Ishikawa (cell line): ENCODE results near the gene AGPAT4.

ENCODE experiments used
- CEBPB ChIP-seq: IDR thresholded peaks from 2 replicates; pipeline ENCODE4 v1.6.1; 2012
- CREB1 ChIP-seq: IDR thresholded peaks from 2 replicates; pipeline ENCODE4 v1.6.1; 2012; ENCODE audit warnings: low read depth
- EGR1 ChIP-seq: IDR thresholded peaks from 2 replicates; pipeline ENCODE4 v1.6.1; 2012
- EP300 ChIP-seq: IDR thresholded peaks from 2 replicates; pipeline ENCODE4 v1.6.1; 2012; ENCODE audit warnings: borderline replicate concordance
- FOXM1 ChIP-seq: IDR thresholded peaks from 2 replicates; pipeline ENCODE4 v1.6.1; 2012; ENCODE audit warnings: low read depth, borderline replicate concordance
- NFIC ChIP-seq: IDR thresholded peaks from 2 replicates; pipeline ENCODE4 v1.6.1; 2012
- RAD21 ChIP-seq: IDR thresholded peaks from 2 replicates; pipeline ENCODE4 v1.6.1; 2012; ENCODE audit warnings: low read depth
- TAF1 ChIP-seq: IDR thresholded peaks from 2 replicates; pipeline ENCODE4 v1.6.1; 2012; ENCODE audit warnings: low read depth, mild to moderate bottlenecking
- TCF12 ChIP-seq: IDR thresholded peaks from 2 replicates; pipeline ENCODE4 v1.6.1; 2012; ENCODE audit warnings: low read depth
- TEAD4 ChIP-seq: IDR thresholded peaks from 2 replicates; pipeline ENCODE4 v1.6.1; 2012
- YY1 ChIP-seq: IDR thresholded peaks from 2 replicates; pipeline ENCODE4 v1.6.1; 2012; ENCODE audit warnings: low read depth
- ZBTB7A ChIP-seq: IDR thresholded peaks from 2 replicates; pipeline ENCODE4 v1.6.1; 2012; ENCODE audit warnings: low read depth
- TF ChIP-seq, protein P1 (sequence below): IDR thresholded peaks from 2 replicates; pipeline ENCODE4 v1.6.1; 2012
- TF ChIP-seq, protein P2 (sequence below): IDR thresholded peaks from 2 replicates; pipeline ENCODE4 v1.6.1; 2012; ENCODE audit warnings: low read depth, mild to moderate bottlenecking
- TF ChIP-seq, protein P3 (sequence below): IDR thresholded peaks from 2 replicates; pipeline ENCODE4 v1.6.1; 2012

The AGPAT4 gene

DNA sequence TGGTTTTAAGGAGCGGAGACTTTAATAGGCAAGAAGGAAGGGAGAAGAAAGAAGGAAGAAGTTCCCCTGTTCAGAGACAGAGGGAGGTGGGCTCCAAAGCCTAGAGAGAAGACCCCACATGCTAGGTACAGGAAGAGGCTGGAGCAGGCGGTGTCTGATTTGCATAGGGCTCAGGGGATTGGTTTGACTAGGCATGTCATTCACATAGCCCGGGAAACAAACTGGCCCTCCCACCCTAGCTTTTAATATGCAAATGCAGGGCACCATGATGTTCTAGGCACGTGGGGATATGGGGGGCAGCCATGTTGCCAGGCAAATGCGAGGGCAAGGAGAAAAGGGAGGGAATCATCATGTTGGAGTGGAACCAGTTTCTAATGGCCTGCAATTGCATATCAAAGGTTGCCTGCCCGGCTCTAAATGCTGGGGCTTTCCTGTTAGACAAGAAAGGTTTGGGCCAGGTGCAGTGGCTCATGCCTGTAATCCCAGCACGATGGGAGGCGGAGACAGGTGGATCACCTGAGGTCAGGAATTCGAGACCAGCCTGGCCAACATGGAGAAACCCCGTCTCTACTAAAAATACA lies 34.3 kb upstream of the AGPAT4 start:
- TF ChIP-seq, protein P1, sequence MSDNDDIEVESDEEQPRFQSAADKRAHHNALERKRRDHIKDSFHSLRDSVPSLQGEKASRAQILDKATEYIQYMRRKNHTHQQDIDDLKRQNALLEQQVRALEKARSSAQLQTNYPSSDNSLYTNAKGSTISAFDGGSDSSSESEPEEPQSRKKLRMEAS = no peak
- TF ChIP-seq TEAD4 (no peak), EP300 (no peak), TAF1 (no peak), FOXM1 (no peak), YY1 (no peak), CREB1 (no peak), RAD21 (no peak), NFIC (no peak), EGR1 (no peak), ZBTB7A (no peak), CEBPB (no peak), TCF12 (no peak)
- TF ChIP-seq, protein P2, sequence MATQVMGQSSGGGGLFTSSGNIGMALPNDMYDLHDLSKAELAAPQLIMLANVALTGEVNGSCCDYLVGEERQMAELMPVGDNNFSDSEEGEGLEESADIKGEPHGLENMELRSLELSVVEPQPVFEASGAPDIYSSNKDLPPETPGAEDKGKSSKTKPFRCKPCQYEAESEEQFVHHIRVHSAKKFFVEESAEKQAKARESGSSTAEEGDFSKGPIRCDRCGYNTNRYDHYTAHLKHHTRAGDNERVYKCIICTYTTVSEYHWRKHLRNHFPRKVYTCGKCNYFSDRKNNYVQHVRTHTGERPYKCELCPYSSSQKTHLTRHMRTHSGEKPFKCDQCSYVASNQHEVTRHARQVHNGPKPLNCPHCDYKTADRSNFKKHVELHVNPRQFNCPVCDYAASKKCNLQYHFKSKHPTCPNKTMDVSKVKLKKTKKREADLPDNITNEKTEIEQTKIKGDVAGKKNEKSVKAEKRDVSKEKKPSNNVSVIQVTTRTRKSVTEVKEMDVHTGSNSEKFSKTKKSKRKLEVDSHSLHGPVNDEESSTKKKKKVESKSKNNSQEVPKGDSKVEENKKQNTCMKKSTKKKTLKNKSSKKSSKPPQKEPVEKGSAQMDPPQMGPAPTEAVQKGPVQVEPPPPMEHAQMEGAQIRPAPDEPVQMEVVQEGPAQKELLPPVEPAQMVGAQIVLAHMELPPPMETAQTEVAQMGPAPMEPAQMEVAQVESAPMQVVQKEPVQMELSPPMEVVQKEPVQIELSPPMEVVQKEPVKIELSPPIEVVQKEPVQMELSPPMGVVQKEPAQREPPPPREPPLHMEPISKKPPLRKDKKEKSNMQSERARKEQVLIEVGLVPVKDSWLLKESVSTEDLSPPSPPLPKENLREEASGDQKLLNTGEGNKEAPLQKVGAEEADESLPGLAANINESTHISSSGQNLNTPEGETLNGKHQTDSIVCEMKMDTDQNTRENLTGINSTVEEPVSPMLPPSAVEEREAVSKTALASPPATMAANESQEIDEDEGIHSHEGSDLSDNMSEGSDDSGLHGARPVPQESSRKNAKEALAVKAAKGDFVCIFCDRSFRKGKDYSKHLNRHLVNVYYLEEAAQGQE = no peak
- TF ChIP-seq, protein P3, sequence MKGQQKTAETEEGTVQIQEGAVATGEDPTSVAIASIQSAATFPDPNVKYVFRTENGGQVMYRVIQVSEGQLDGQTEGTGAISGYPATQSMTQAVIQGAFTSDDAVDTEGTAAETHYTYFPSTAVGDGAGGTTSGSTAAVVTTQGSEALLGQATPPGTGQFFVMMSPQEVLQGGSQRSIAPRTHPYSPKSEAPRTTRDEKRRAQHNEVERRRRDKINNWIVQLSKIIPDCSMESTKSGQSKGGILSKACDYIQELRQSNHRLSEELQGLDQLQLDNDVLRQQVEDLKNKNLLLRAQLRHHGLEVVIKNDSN = no peak

DNA sequence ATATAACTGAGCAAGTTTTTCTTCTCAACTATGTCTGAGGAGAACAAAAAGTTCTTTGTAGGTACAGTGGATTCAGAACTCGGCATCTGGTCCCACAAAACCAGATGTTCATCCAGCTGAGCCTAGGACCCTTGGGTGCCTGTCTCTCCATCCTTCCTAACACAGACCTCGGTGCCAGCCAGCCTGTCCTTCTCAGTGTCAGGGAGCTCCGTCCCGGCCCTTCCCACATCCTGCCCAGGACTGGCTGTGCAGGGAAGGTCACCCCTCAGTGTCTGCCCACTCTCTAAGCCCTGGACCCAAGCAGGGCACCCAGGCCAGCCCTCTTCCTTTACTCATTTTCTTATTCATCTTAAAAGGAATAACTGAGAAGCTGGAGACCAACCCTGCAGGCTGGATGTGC lies 32.0 kb upstream of the AGPAT4 start:
- TF ChIP-seq EP300 (no peak), RAD21 (no peak), FOXM1 (no peak), YY1 (no peak), ZBTB7A (no peak), TAF1 (no peak), TEAD4 (no peak), CREB1 (no peak), EGR1 (no peak), CEBPB (no peak), TCF12 (no peak), NFIC (no peak)
- TF ChIP-seq, protein P3 = no peak
- TF ChIP-seq, protein P2 = no peak
- TF ChIP-seq, protein P1 = no peak

DNA sequence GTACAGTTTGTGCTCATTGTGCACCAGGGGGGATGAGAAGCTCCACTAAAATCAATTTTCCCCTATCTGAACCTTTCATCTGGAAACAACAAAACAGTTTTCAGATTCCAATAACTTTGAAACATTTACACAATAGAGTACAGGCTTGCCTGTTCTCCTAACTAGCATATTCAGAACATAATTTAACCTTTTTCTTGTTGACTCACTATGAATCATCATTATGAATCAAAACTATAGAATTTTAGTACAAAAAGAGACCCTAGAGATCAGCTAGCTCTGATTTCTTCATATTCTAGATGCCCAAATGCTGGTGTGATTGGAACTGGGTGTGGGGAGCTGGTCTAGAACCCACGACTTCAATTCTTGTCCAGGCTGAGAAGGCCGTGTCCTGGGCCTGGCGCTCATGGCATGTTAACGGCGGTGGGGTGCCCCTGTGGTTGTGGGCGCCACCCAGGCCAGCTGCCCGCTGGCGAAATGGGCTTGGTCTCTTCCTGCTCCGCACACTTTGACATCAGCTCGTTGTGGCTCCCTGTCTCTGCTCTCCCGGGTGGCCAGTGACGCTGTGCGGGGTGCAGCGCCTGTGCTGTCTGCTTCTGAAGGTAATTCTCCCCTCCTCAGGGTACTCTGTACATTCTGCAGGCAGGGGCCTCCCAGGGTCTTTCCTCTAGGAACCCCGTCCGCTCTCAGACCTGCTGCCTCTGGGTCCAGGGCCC lies 29.9 kb upstream of the AGPAT4 start:
- TF ChIP-seq, protein P1 = no peak
- TF ChIP-seq EP300 (no peak), NFIC (no peak), ZBTB7A (no peak), TAF1 (no peak), EGR1 (no peak), YY1 (no peak)
- TF ChIP-seq, protein P2 = no peak

DNA sequence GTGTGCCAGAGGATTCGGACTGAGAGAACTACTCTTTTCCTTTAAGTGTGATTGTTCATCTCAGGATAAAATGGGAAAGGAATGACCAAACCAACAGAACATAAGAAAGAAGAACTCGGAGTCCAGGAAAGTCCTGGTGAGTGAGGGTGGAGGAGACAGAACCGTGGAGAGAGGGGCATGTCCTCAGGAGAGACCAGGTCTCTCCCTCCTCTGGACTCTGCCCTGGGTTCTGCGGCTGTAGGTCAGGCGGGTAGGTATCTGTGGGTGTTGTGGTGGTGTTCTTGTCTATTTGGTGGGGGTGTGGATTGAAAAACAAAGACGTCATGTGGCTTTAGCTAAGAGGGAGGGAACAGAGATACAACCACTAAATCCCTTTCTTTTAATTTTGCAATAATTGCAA lies 29.1 kb upstream of the AGPAT4 start:
- TF ChIP-seq ZBTB7A (no peak), NFIC (no peak), TEAD4 (no peak), EGR1 (no peak), EP300 (no peak), YY1 (no peak), CREB1 (no peak), CEBPB (no peak), TAF1 (no peak), FOXM1 (no peak), TCF12 (no peak), RAD21 (no peak)
- TF ChIP-seq, protein P1 = no peak
- TF ChIP-seq, protein P2 = no peak
- TF ChIP-seq, protein P3 = no peak
